RWPE2 (cell line): ENCODE data around the gene RAB11A.
A peak's percentile ranks its signal among the peaks of the same experiment; 100 is the strongest.

Experiments used
- ATAC-seq: fragments of 200-7000 bp; cut with Tn5 transposase; 3 replicates; pipeline ENCODE4 v1.9.1; 2021; ENCODE audit warnings: low read depth
- DNase-seq: peaks from one replicate; pipeline ENCODE4 v3.0.0-alpha.2; 2020; ENCODE audit warnings: low spot score
- H3K27ac ChIP-seq: fragments of 450-650 bp; 2 replicates; pipeline ENCODE4 v1.5.1; 2017; ENCODE audit warnings: mild to moderate bottlenecking; ENCODE audit not compliant: poor library complexity, severe bottlenecking
- H3K27me3 ChIP-seq: fragments of 250-450 bp; sonication (Bioruptor Pico); 2 replicates; pipeline ENCODE4 v1.5.1; 2021; ENCODE audit warnings: mild to moderate bottlenecking, moderate library complexity; ENCODE audit not compliant: insufficient read depth, poor library complexity, severe bottlenecking
- H3K36me3 ChIP-seq: fragments of 250-450 bp; sonication (Bioruptor Pico); 2 replicates; pipeline ENCODE4 v1.5.1; 2020; ENCODE audit warnings: low read depth, mild to moderate bottlenecking, moderate library complexity
- H3K4me1 ChIP-seq: fragments of 250-450 bp; sonication (Bioruptor Pico); 2 replicates; pipeline ENCODE4 v1.5.1; 2021; ENCODE audit warnings: mild to moderate bottlenecking, moderate library complexity; ENCODE audit not compliant: insufficient read depth, poor library complexity, severe bottlenecking
- H3K4me3 ChIP-seq: fragments of 250-450 bp; sonication (Bioruptor Pico); 2 replicates; pipeline ENCODE4 v1.5.1; 2021; ENCODE audit warnings: mild to moderate bottlenecking, moderate library complexity; ENCODE audit not compliant: severe bottlenecking
- H3K9me3 ChIP-seq: fragments of 250-450 bp; sonication (Bioruptor Pico); 2 replicates; pipeline ENCODE4 v1.5.1; 2021; ENCODE audit warnings: mild to moderate bottlenecking, moderate library complexity; ENCODE audit not compliant: severe bottlenecking
- CTCF ChIP-seq: fragments of 450-650 bp; IDR thresholded peaks from one replicate; pipeline ENCODE4 v1.5.1; 2017; ENCODE audit warnings: mild to moderate bottlenecking, moderate library complexity; ENCODE audit not compliant: poor library complexity, severe bottlenecking

Gene RAB11A

GRCh38 chr15:65937054-65937453 lies 67.8 kb downstream of the RAB11A start:
- no peak for TF ChIP-seq CTCF
- Histone ChIP-seq H3K27ac (no peak overlapping the region), H3K4me3 (no peak overlapping the region), H3K27me3 (no peaks in the 10 kb centered on the region), H3K36me3 (no peaks in the 10 kb centered on the region), H3K9me3 (no peaks in the 10 kb centered on the region), H3K4me1 (peaks cover 19% of the 10 kb centered on the region)
- no peak for DNase-seq
- no peak for ATAC-seq

- ATAC-seq (no peak), DNase-seq (no peak)
- Histone ChIP-seq H3K4me1 (peaks cover 19% of the 10 kb centered on the region), H3K9me3 (no peaks in the 10 kb centered on the region), H3K36me3 (no peaks in the 10 kb centered on the region), H3K27me3 (no peaks in the 10 kb centered on the region), H3K4me3 (no peak overlapping the region), H3K27ac (no peak overlapping the region)
- no peak for TF ChIP-seq CTCF
Measured at GRCh38 chr15:65937476-65937875, 68.2 kb downstream of the RAB11A start.

- TF ChIP-seq CTCF: no peak
- Histone ChIP-seq H3K27me3 (no peaks in the 10 kb centered on the region), H3K4me1 (peaks cover 19% of the 10 kb centered on the region), H3K36me3 (no peaks in the 10 kb centered on the region), H3K27ac (peak overlapping the region; percentile 73), H3K4me3 (no peak overlapping the region), H3K9me3 (no peaks in the 10 kb centered on the region)
- no peak for ATAC-seq
- DNase-seq: no peak
Measured at GRCh38 chr15:65938604-65939003, 69.3 kb downstream of the RAB11A start.

- H3K36me3 ChIP-seq: no peaks in the 10 kb centered on the region
- peak overlapping the region; percentile 73 for H3K27ac ChIP-seq
- H3K27me3 ChIP-seq: no peaks in the 10 kb centered on the region
- DNase-seq (no peak), ATAC-seq (peak; percentile 96)
- no peak for TF ChIP-seq CTCF
- H3K4me1 ChIP-seq: peaks cover 19% of the 10 kb centered on the region
- H3K9me3 ChIP-seq: no peaks in the 10 kb centered on the region
- no peak overlapping the region for H3K4me3 ChIP-seq
Measured at GRCh38 chr15:65939901-65940617, 70.8 kb downstream of the RAB11A start.

GRCh38 chr15:65940618-65940909 lies 71.3 kb downstream of the RAB11A start:
- Histone ChIP-seq H3K27me3 (no peaks in the 10 kb centered on the region), H3K36me3 (no peaks in the 10 kb centered on the region), H3K4me1 (peaks cover 19% of the 10 kb centered on the region), H3K4me3 (no peak overlapping the region), H3K9me3 (no peaks in the 10 kb centered on the region), H3K27ac (peak overlapping the region; percentile 73)
- TF ChIP-seq CTCF: no peak
- DNase-seq: no peak
- ATAC-seq: peak; percentile 66
